Kidney capillary endothelial cell (primary cell): Measurements from ENCODE around the gene SETD7.

Experiments
- DNase-seq: peaks from one replicate; pipeline ENCODE4 v3.0.0-alpha.2; 2018; ENCODE audit warnings: low spot score

Gene SETD7

GRCh38 chr4:139556071-139556723 is at the start of gene SETD7:
SETD7 (minus strand) TSS chr4:139556219; CDS start chr4:139556137, 82 bp downstream.
- DNase-seq = peak; percentile 60

GRCh38 chr4:139605516-139605915 is 49.5 kb upstream of the SETD7 start:
- DNase-seq = no peak

- peak; percentile 56 for DNase-seq
Observed at GRCh38 chr4:139603576-139604410, 47.8 kb upstream of the SETD7 start.

- DNase-seq = no peak
Observed at GRCh38 chr4:139602776-139603360, 46.8 kb upstream of the SETD7 start.

- DNase-seq = no peak
Observed at GRCh38 chr4:139600662-139601061, 44.6 kb upstream of the SETD7 start.

GRCh38 chr4:139599594-139600374 is 43.8 kb upstream of the SETD7 start:
- DNase-seq = no peak

- no peak for DNase-seq
Observed at GRCh38 chr4:139599076-139599475, 43.1 kb upstream of the SETD7 start.

GRCh38 chr4:139596684-139597279 is 40.8 kb upstream of the SETD7 start:
- no peak for DNase-seq

GRCh38 chr4:139596034-139596683 is 40.1 kb upstream of the SETD7 start:
- DNase-seq = no peak

GRCh38 chr4:139594591-139595185 is 38.7 kb upstream of the SETD7 start:
- no peak for DNase-seq

GRCh38 chr4:139593091-139593564 is 37.1 kb upstream of the SETD7 start:
- no peak for DNase-seq

GRCh38 chr4:139589336-139590018 is 33.5 kb upstream of the SETD7 start:
- no peak for DNase-seq

GRCh38 chr4:139587446-139587845 is 31.4 kb upstream of the SETD7 start:
- no peak for DNase-seq

- no peak for DNase-seq
Observed at GRCh38 chr4:139585473-139585872, 29.5 kb upstream of the SETD7 start.

GRCh38 chr4:139584784-139585183 is 28.8 kb upstream of the SETD7 start:
- no peak for DNase-seq

GRCh38 chr4:139584013-139584412 is 28.0 kb upstream of the SETD7 start:
- no peak for DNase-seq

- DNase-seq = no peak
Observed at GRCh38 chr4:139582044-139582443, 26.0 kb upstream of the SETD7 start.

- no peak for DNase-seq
Observed at GRCh38 chr4:139581096-139581495, 25.1 kb upstream of the SETD7 start.

GRCh38 chr4:139576219-139576618 is 20.2 kb upstream of the SETD7 start:
- no peak for DNase-seq

- no peak for DNase-seq
Observed at GRCh38 chr4:139575072-139575471, 19.1 kb upstream of the SETD7 start.
